GM21447 (cell line): ENCODE measurements around the gene EHD4.

Experiments
- ATAC-seq: cut with Tn5 transposase; IDR thresholded peaks from one replicate; pipeline ENCODE4 v1.9.1; 2021; ENCODE audit not compliant: unreplicated experiment

The EHD4 gene

DNA sequence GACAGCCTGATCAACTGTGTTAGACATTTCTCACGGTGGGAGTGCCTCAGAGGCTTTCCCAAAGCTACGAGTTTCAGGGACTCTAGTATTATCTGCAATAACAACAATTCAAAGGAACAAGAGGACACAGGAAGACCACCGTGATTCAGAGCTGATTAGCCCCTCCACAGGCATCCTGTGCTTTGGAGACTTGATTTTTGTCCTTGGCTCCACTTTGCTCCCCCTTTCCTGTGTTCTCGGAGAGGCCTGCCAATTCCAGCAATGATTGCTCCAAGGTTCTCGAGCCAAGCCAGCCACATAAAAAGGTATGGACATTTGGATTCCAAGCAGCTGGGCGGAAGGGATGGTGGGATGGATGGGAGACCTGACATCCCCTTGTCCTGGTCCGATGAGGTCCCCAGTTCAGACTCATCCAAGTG lies 14.3 kb downstream of the EHD4 start:
- ATAC-seq, result no peak

GRCh38 chr15:41957021-41957897 lies 15.1 kb downstream of the EHD4 start:
- peak; percentile 90 for ATAC-seq

DNA sequence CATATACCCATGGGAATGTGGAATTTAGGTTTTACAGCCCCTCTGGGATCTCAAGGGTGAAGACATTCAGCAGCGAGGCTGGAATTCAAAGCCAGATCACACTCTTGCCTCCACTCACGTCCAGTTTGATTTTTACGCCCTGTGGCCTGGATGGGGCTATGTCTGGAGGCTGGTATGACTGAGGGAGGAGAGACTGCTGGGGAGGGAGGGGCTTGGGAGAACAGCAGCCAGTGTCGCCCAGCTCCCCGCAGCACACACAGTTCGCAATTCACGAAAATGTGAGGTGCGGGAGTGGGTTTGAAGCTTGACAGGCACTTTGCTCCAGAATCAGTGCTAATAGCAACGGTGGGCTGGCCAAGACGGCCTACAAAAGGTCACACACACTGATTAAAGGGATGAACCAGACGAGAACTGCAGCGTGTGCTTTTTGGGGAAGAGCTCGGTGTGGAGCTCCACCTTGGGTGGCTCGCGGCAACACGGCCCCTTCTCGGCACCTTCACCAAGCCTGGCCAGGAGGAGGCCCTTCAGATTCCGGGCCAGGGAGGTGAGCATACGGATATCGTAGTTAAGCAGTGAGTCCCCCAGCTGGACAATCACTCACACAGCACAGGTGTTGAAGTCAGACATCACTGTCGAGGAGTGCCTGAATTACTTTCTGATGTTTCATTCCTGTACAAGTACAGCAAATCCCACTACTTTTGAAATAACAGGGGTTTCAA lies 16.4 kb downstream of the EHD4 start:
- ATAC-seq, result no peak

DNA sequence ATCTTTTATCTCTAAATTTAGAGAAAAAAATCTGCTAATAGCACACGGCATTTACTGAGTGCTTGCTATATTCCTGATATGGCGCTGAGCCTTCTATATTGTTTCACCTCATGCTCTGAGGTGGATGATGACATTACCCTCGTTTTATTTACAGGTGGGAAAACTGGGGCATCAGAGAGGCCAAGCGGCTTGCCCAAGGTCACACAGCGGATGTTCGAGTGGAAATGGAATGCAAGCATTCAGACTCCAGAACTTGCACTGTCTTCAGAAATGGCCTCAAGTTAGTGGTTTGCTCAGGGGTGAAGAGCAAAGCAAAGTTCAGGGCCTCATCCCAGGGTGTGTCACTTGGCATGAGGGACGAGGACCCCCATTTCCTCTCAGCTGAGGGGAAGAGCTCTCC lies 17.3 kb downstream of the EHD4 start:
- no peak for ATAC-seq

GRCh38 chr15:41954036-41954435 lies 18.3 kb downstream of the EHD4 start:
- no peak for ATAC-seq

DNA sequence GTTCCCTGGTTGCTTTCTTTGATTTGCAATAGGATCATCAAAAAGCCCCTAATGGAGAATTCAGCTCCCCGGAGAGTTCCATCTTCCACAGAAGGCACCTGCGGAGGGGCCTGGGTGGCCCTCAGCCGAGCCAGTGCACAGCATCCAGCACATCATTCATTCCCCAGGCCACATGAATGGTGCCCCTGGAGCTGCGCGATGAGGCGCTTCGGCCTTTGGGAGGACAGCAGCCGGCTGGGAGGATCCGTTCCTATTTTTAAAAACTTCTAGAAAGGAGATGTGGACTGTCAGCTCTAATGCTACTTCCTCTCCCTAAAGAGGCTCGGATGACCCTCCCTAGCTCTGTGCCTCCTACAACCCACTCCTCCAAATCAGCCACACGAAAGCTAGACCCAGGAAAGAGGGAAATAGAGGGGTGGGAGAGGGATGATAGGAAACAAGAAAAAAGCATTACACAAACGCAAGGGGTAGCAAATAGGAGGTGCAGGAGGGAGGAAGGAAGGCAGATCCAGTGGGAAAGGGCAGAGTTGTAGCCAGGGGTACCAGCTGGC lies 20.3 kb downstream of the EHD4 start:
- ATAC-seq, result no peak

DNA sequence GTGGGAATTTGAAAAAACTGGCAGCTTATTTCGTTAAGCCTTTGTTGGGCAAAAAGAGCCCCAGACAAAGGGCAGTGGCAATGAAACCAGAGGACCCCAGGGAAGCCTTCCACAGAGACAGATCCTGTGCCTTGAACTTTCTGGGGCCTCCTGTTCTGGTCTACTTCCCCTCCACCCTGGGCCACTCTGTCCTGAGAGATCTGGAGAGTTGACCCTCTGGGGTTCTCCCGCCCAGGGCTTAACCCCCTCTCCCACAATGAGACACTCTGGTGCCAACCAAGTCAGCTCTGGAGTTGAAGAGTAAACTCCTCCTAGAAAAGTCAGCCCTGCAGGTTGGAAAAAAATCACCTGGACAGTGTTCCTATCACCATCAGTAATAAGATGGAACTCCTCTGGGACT lies 20.8 kb downstream of the EHD4 start:
- ATAC-seq, result no peak

DNA sequence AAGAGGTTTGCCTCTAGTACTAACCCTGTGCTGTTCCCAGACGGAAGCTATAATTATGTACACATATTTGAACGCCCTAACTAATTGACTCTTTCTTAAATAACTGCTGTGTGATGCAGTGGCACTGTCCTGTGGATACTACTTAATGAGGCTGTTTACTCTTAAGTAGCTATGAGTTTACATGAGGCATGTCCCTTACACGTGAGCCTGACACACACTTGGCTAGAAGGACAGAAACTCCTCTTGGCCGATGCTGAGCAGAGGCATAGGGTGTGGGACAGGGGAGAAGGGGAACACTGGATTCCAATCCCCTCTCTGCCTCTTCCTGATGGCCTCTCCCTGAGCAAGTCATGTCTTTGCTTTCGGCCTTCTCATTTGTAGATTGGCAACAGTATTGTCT lies 21.9 kb downstream of the EHD4 start:
- no peak for ATAC-seq

DNA sequence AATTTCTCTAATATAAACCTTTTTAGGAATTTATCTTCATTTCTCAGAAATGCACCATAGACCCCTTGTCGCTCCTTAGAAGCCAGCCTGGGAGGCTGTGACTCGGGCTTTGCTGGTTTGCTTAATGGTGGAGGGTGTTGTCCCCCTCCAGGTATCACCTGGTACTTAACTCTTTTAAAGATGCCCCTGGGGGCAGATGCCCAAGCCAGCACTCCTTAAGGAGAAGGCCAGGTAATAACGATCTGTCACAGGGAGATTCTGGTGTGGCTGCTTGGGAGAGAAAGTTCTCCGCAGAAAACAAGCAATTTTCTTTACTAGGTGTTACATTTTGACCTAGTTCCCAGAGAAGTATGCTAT lies 22.3 kb downstream of the EHD4 start:
- ATAC-seq, result no peak

DNA sequence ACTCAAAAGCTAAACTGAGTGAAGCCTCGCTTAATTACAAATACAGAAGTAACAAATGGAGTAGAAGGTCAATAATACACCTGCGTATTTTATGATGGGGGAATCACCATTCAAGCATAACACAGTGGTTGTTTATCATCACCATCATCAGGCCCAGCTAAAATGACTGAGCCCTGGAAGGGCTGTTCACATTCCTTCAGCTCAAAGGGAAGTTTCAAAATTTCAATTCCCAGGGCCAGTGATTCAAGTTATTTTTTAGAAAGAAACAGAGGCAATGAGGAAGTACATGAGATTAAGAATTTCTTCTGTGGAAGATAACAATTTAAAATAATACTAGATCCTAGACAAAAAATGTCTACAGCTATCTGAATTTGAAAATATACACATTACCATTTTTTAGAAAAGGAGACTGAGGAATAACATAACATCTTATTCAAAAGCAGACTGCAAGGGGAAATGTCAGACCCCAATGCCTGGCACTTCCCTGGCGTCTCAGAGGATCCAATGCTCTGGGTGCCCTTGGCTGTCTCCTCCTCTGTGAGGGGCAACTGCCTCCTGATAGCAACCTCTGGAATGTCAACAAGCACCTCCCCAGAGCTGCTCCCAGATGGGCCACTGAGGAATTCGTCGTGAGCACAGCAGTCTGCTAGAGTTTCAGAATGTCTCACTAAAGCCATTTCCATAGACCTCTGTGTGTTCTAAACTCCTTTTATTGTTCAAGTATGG lies 22.8 kb downstream of the EHD4 start:
- no peak for ATAC-seq

- ATAC-seq, result no peak
Observed at GRCh38 chr15:41948490-41948889, 23.9 kb downstream of the EHD4 start.

DNA sequence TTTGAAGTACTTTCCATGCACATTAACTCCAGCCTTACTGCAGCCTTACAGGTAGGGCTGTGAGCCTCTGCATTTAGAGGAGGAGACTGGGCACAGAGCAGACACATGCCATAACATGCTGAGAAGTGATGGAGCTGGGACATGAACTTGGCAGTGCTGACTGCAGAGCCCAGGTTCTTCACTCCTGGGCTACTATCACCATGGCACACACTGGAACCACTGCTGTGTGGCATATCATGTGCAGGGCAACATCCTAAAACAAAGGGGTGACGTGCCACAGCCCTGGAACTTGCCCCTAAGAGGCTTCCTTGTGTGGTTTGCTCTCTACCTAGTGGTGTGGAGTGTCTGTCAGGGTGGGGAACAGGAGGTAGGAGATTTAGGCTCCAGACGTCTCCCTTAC lies 25.4 kb downstream of the EHD4 start:
- no peak for ATAC-seq

GRCh38 chr15:41945731-41946130 lies 26.6 kb downstream of the EHD4 start:
- no peak for ATAC-seq

DNA sequence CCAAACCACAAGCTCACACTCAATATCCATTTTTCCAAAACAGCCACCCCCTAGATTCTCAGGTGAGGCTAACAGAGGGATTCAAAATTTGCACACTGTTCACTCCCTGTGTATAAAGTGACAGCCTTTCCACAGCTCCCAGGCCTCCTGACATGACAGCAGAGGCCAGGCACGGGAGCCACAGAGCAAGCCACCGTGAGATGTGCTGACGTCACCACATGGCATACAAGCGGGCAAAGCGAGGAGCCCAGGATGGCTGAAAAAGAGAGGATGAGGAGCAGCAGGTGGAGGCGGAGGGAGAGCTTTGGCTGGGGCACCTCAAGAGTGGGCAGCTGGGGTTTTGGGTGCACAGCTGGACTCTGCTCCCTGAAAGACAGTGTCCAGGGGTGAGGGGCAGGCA lies 27.1 kb downstream of the EHD4 start:
- no peak for ATAC-seq

DNA sequence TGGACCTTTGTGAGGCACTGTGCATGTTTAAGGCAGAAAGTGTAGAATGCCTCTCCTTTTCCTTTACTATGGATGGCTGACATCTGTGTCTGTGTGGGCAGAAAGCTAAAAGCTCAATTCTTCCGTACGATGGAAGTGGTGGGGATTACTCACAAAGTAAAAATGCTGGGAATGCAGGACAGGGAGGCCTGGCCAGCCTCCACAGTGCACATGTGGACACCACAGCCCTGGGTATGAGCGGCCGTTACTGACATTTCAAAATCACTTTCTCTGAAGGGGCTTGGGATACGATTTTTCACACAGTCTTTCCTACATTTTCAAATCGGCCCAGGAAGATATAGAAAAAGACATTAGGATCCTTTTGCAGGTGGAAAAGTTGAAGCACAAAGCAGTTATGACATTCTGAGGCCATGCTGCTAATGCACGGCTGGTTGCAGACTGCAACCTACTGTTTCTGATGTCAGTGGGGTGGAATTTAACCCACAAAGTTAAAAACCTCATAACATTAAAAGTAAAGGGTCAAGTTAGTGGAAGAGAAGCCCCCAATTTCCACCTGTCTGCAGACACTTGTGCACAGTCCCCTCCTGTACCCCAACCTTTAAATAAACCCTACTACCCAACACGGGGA lies 27.9 kb downstream of the EHD4 start:
- no peak for ATAC-seq

DNA sequence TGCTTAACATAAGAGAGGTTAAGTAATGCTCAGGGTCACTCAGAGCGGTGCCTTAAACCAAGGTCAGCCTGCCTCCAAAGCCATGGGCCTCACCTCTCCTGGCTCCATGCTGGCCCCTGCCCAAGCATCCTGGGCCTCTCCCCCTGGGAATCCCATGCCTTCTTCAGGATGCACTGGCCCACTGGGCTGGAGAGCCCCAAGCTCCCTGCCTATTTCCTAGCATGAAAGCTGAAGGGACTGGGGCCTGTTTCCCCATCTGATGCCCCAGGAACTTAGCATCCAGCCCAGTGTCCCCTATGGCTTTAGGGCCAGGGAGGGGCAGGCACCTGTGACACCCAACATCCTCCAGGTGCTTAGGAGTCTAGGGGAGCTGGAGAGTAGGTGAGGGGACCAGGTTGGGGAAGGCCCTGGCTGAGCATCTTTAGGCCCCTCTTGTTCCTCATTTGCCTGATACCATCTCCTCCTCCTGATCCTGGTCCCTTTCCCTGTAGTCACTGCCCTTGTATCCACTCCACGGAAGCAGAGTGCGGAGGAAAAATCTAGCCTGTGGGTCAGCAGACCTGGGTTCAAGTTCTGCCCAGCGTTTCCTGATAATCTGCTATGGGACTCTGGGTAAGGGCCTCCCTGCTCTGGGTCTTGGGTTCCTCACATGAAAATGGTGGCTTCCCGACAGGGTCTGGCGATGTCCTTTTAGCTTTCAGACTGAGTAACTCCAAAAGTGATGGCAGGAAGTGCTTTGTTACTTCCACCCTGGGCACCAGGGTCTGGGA lies 28.6 kb downstream of the EHD4 start:
- ATAC-seq, result no peak

DNA sequence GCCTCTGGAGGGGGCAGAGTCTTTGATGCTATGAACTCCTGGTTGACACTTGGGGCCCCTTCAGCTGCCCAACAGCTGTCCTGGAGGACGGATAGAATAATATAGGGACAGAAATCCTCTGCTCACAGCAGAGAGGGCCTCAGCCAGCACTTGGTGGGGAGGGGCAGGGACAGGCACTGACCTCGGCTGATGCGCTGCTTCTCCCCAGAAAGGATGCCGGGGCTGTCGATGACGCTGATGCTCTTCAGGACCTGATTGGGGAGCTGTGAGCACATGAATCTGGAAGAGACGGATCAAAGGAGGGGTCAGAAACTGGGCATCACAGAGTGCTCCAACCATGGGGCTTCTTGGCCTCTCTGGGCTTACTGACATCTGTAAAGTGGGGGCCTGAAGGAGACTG lies 29.5 kb downstream of the EHD4 start:
- no peak for ATAC-seq

- ATAC-seq, result no peak
Observed at GRCh38 chr15:41941644-41942415, 30.5 kb downstream of the EHD4 start.

DNA sequence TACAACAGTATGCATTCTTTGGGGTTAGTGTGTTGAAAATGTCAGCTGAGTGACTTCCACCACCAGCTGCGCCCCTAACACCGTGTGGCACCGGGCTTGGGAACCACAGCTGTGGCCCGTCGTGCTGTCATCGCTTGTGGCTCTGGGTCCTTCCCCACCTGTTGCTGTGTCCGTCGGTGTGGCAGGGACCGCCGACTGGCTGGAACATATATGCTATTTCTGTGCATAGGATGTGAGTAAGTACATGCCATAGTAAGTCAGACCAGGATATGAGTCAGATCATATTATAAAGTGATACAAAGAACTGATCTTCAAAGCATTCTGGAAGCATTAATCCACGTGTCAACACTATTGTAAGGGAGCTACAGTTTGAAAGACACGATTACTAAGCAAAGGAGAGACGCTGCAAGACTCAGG lies 31.9 kb downstream of the EHD4 start:
- no peak for ATAC-seq

- no peak for ATAC-seq
Observed at GRCh38 chr15:41939986-41940385, 32.4 kb downstream of the EHD4 start.
